ENCODE data around the gene AFMID. TPM values are rescaled to one million over a fixed set of nuclear protein-coding genes. Genes with fewer than 3 reads are reported as not detected.

Gene AFMID
- total and polyA plus RNA-seq, 2 of the 8 experiments (the other 6 are each of a cell fraction or from before 2014, with no cell fraction given): 49.0 to 53.0 TPM

GRCh38 chr17:78180508-78180907, 6.7 kb upstream of the AFMID start (continued):
- TF ChIP-seq BRCA1 (IDR thresholded peaks at IDR 0.05; ENCODE audit: low read depth, low read length): no peak

All from H1 (cell line).